H1 (cell line): ENCODE data around the gene MX1. TPM values are rescaled to one million over a fixed set of nuclear protein-coding genes. Genes with fewer than 3 reads are reported as not detected.
A peak's percentile ranks its signal among the peaks of the same experiment; 100 is the strongest.

ENCODE experiments used
- CTCF ChIA-PET: fragments of 300-600 bp; sonication (Branson Sonifier 250); formaldehyde crosslinking; loops from one replicate; lab custom pipeline; 2021; ENCODE audit not compliant: partially characterized antibody; lab: Charles Lee
- POLR2A ChIA-PET: fragments of 300-600 bp; sonication (Branson Sonifier 250); formaldehyde crosslinking; loops from one replicate; lab custom pipeline; 2021; ENCODE audit warnings: inconsistent platforms; ENCODE audit not compliant: partially characterized antibody; lab: Charles Lee
- DNase-seq, 2 experiments: peaks; one replicate each; pipeline versions ENCODE4 v3.0.0 to v3.0.0-alpha.2; 2010 to 2022; ENCODE audit warnings: low spot score in 2 of 2, low read depth in 1 of 2, mixed read lengths in 1 of 2
- FAIRE-seq: peaks from 2 replicates; lab custom pipeline; 2011; peaks lifted over from hg19 to GRCh38; lab: Jason Lieb, UNC
- H2AFZ ChIP-seq: 2 replicates; pipeline ENCODE4 v1.8.1; 2012; ENCODE audit warnings: low read length, inconsistent platforms
- H2AK5ac ChIP-seq: 2 replicates; pipeline ENCODE4 v1.6.1; 2013; ENCODE audit warnings: low read depth, low read length
- H2BK120ac ChIP-seq: replicated peaks from 2 replicates; pipeline ENCODE3; 2013; ENCODE audit warnings: low read depth, low read length, inconsistent platforms
- H2BK12ac ChIP-seq: 2 replicates; pipeline ENCODE4 v1.6.1; 2013; ENCODE audit warnings: low read depth, low read length
- H2BK15ac ChIP-seq: 2 replicates; pipeline ENCODE4 v1.6.1; 2013; ENCODE audit warnings: low read length
- H2BK20ac ChIP-seq: 2 replicates; pipeline ENCODE4 v1.6.1; 2013; ENCODE audit warnings: low read length
- H2BK5ac ChIP-seq: 2 replicates; pipeline ENCODE4 v1.6.1; 2013; ENCODE audit warnings: low read depth, low read length
- H3K14ac ChIP-seq: 2 replicates; pipeline ENCODE4 v1.6.1; 2013; ENCODE audit warnings: inconsistent platforms; ENCODE audit not compliant: insufficient read length
- H3K18ac ChIP-seq: 2 replicates; pipeline ENCODE4 v1.6.1; 2013; ENCODE audit warnings: low read length; ENCODE audit errors: extremely low read depth
- H3K23ac ChIP-seq: 2 replicates; pipeline ENCODE4 v1.6.1; 2013; ENCODE audit warnings: inconsistent platforms; ENCODE audit not compliant: insufficient read length
- H3K23me2 ChIP-seq: 2 replicates; pipeline ENCODE4 v1.6.1; 2013; ENCODE audit warnings: low read depth, low read length
- H3K27ac ChIP-seq: 2 replicates; pipeline ENCODE4 v1.6.1; 2011; ENCODE audit warnings: low read depth, low read length, inconsistent platforms
- H3K27me3 ChIP-seq, 4 experiments: replicated peaks in 1 of 4; 1 replicate in 1 of 4; 2 replicates in 3 of 4; pipeline versions ENCODE4 v1.6.1 to v1.8.1; 2011 to 2013; ENCODE audit warnings: low read length in 3 of 4, mild to moderate bottlenecking in 3 of 4, inconsistent platforms in 2 of 4, mixed read lengths in 2 of 4, moderate library complexity in 1 of 4; ENCODE audit not compliant: control insufficient read depth in 3 of 4, insufficient read depth in 3 of 4; ENCODE audit errors: extremely low read depth in 1 of 4
- H3K36me3 ChIP-seq, 4 experiments: 2 replicates each; pipeline versions ENCODE4 v1.6.1 to v1.8.1; 2011 to 2013; ENCODE audit warnings: mild to moderate bottlenecking in 4 of 4, low read length in 3 of 4, moderate library complexity in 2 of 4, control low read depth in 1 of 4, inconsistent platforms in 1 of 4; ENCODE audit not compliant: insufficient read depth in 4 of 4, control insufficient read depth in 2 of 4
- H3K4ac ChIP-seq: replicated peaks from 2 replicates; pipeline ENCODE3; 2013; ENCODE audit warnings: low read length, low read depth, mixed read lengths, inconsistent platforms; ENCODE audit not compliant: insufficient read length
- H3K4me1 ChIP-seq, 4 experiments: replicated peaks in 1 of 4; 1 replicate in 1 of 4; 2 replicates in 3 of 4; pipeline versions ENCODE4 v1.6.1 to v1.8.1; 2011 to 2013; ENCODE audit warnings: low read length in 3 of 4, inconsistent platforms in 2 of 4, mixed read lengths in 1 of 4; ENCODE audit not compliant: insufficient read depth in 4 of 4, control insufficient read depth in 3 of 4
- H3K4me2 ChIP-seq, 2 experiments: 2 replicates each; pipeline versions ENCODE4 v1.6.1 to v1.8.1; 2011 to 2013; ENCODE audit warnings: low read depth in 2 of 2, low read length in 2 of 2, control low read depth in 1 of 2, inconsistent platforms in 1 of 2, mild to moderate bottlenecking in 1 of 2; ENCODE audit not compliant: insufficient read depth in 1 of 2
- H3K4me3 ChIP-seq, 4 experiments: fragments of 200-600, 300-600 bp in 1 of 4; sonication (generic), shearing (Covaris generic), sonication (Bioruptor Twin) in 1 of 4; 2 replicates each; pipeline versions ENCODE4 v1.5.1 to v1.8.1; 2011 to 2016; ENCODE audit warnings: low read length in 4 of 4, low read depth in 3 of 4, control low read depth in 2 of 4, inconsistent platforms in 2 of 4, mild to moderate bottlenecking in 2 of 4, mixed read lengths in 1 of 4, moderate library complexity in 1 of 4; ENCODE audit not compliant: insufficient read depth in 2 of 4; ENCODE audit errors: extremely low read depth in 1 of 4
- H3K56ac ChIP-seq: replicated peaks from 2 replicates; pipeline ENCODE3; 2013; ENCODE audit warnings: low read depth, mild to moderate bottlenecking, mixed read lengths, low read length, inconsistent platforms; ENCODE audit not compliant: insufficient read length
- H3K79me1 ChIP-seq: 2 replicates; pipeline ENCODE4 v1.6.1; 2013; ENCODE audit warnings: low read depth, low read length, control low read depth
- H3K79me2 ChIP-seq, 2 experiments: 2 replicates each; pipeline versions ENCODE4 v1.6.1 to v1.8.1; 2012 to 2013; ENCODE audit warnings: low read length in 2 of 2, mild to moderate bottlenecking in 2 of 2, inconsistent platforms in 1 of 2; ENCODE audit not compliant: insufficient read depth in 2 of 2, control insufficient read depth in 1 of 2
- H3K9ac ChIP-seq, 4 experiments: replicated peaks in 1 of 4; 1 replicate in 1 of 4; 2 replicates in 3 of 4; pipeline versions ENCODE4 v1.6.1 to v1.8.1; 2011 to 2013; ENCODE audit warnings: low read depth in 3 of 4, low read length in 3 of 4, control low read depth in 2 of 4, mild to moderate bottlenecking in 2 of 4, moderate library complexity in 2 of 4, inconsistent platforms in 1 of 4; ENCODE audit errors: extremely low read depth in 1 of 4
- H3K9me3 ChIP-seq, 2 experiments: 2 replicates each; pipeline versions ENCODE4 v1.6.1 to v1.8.1; 2012 to 2013; ENCODE audit warnings: mild to moderate bottlenecking in 2 of 2, moderate library complexity in 2 of 2, control low read depth in 1 of 2, inconsistent platforms in 1 of 2, low read depth in 1 of 2, low read length in 1 of 2, mixed read lengths in 1 of 2; ENCODE audit not compliant: insufficient read depth in 2 of 2
- H4K20me1 ChIP-seq, 2 experiments: replicated peaks in 1 of 2; 2 replicates each; pipeline versions ENCODE3 to v1.8.1; 2011 to 2013; ENCODE audit warnings: inconsistent platforms in 2 of 2, low read length in 2 of 2, mild to moderate bottlenecking in 1 of 2; ENCODE audit not compliant: insufficient read depth in 2 of 2, control insufficient read depth in 1 of 2
- H4K5ac ChIP-seq: 2 replicates; pipeline ENCODE4 v1.6.1; 2013; ENCODE audit warnings: low read length, low read depth, mixed read lengths, inconsistent platforms; ENCODE audit not compliant: insufficient read length
- H4K8ac ChIP-seq: 2 replicates; pipeline ENCODE4 v1.8.0; 2013; ENCODE audit warnings: mild to moderate bottlenecking, moderate library complexity, low read length, inconsistent platforms; ENCODE audit not compliant: insufficient read depth; ENCODE audit errors: extremely low read depth
- H4K91ac ChIP-seq: replicated peaks from 2 replicates; pipeline ENCODE3; 2013; ENCODE audit warnings: low read length, mixed read lengths, inconsistent platforms; ENCODE audit not compliant: insufficient read length
- HDAC6 ChIP-seq: IDR thresholded peaks from one replicate; pipeline ENCODE4 v1.7.1; 2012; ENCODE audit warnings: low read depth, mild to moderate bottlenecking, inconsistent platforms, low read length, moderate library complexity
- KDM5A ChIP-seq: fragments of 200-600 bp; IDR thresholded peaks from 2 replicates; pipeline ENCODE4 v1.7.1; 2012; ENCODE audit warnings: mild to moderate bottlenecking, low read length, inconsistent platforms, mixed read lengths
- MAFK ChIP-seq: IDR thresholded peaks from 2 replicates; pipeline ENCODE4 v1.6.1; 2012; ENCODE audit warnings: low read depth, mild to moderate bottlenecking, improper control_type of control experiment, low read length
- NANOG ChIP-seq: IDR thresholded peaks from 2 replicates; pipeline ENCODE4 v1.6.1; 2011; ENCODE audit warnings: low read length, low read depth, mild to moderate bottlenecking, inconsistent platforms; ENCODE audit not compliant: insufficient read depth, poor library complexity, severe bottlenecking
- POLR2A ChIP-seq, 2 experiments: IDR thresholded peaks; 1 replicate in 1 of 2; 2 replicates in 1 of 2; pipeline ENCODE4 v1.6.1; 2011; ENCODE audit warnings: low read depth in 2 of 2, low read length in 2 of 2, mild to moderate bottlenecking in 2 of 2; ENCODE audit errors: control extremely low read depth in 1 of 2
- RAD21 ChIP-seq, 2 experiments: IDR thresholded peaks in 1 of 2; conservative IDR thresholded peaks in 1 of 2; 2 replicates each; pipeline ENCODE4 v1.6.1; 2011; ENCODE audit warnings: low read depth in 2 of 2, low read length in 2 of 2, improper control_type of control experiment in 1 of 2, inconsistent platforms in 1 of 2, mild to moderate bottlenecking in 1 of 2, moderate library complexity in 1 of 2
- RBBP5 ChIP-seq: IDR thresholded peaks from 2 replicates; pipeline ENCODE4 v1.7.1; 2012; ENCODE audit warnings: low read depth, mild to moderate bottlenecking, inconsistent platforms, low read length, moderate library complexity, borderline replicate concordance
- TAF1 ChIP-seq: IDR thresholded peaks from 2 replicates; pipeline ENCODE4 v1.6.1; 2011; ENCODE audit warnings: mild to moderate bottlenecking, low read depth, low read length
- YY1 ChIP-seq: IDR thresholded peaks from 2 replicates; pipeline ENCODE4 v1.6.1; 2011; ENCODE audit warnings: low read depth, mild to moderate bottlenecking, low read length
- WGBS, 2 experiments: shearing (Covaris generic) in 1 of 2; methylation state at CpG; one replicate each; pipeline versions ENCODE4 v1.1.6 to v1.1.7; 2013 to 2015; ENCODE audit warnings: low lambda C conversion rate in 2 of 2, mixed read lengths in 2 of 2, inconsistent platforms in 1 of 2, low coverage in 1 of 2, missing lambda C conversion rate in 1 of 2; ENCODE audit not compliant: insufficient replicate concordance in 2 of 2, insufficient coverage in 1 of 2, insufficient read length in 1 of 2; ENCODE audit errors: extremely low coverage in 1 of 2, missing lambda C conversion rate in 1 of 2; 5-methylcytosine and 5-hydroxymethylcytosine counted together
- polyA plus RNA-seq, 7 experiments: library from polyadenylated mRNA; depleted of rRNA in 3 of 7; stranded (reverse) in 5 of 7; unstranded in 2 of 7; fragments of >200 nt in 5 of 7; fragments of 200-250 nt in 2 of 7; gene quantifications; 1 replicate in 5 of 7; 2 replicates in 1 of 7; 4 replicates in 1 of 7; pipeline versions ENCODE4 v1.2.1 to v1.2.3, GENCODE V29; 2011 to 2013; ENCODE audit warnings: missing spikeins in 2 of 7, mixed read lengths in 2 of 7
- total RNA-seq: library from RNA; stranded (reverse); fragmentation: NEBNext Ultra II Directional; extraction: Animal tissue kit (Norgen Biotek cat#: 25700); gene quantifications from 2 replicates; pipeline ENCODE4 v1.2.1, GENCODE V29; 2021
- TF ChIP-seq, protein P1 (sequence below), 3 experiments: IDR thresholded peaks; 1 replicate in 2 of 3; 2 replicates in 1 of 3; pipeline versions ENCODE4 v1.5.1 to v1.6.1; 2011; ENCODE audit warnings: low read length in 3 of 3, mild to moderate bottlenecking in 3 of 3, inconsistent platforms in 2 of 3, low read depth in 1 of 3, moderate library complexity in 1 of 3; ENCODE audit not compliant: insufficient read depth in 1 of 3; ENCODE audit errors: control extremely low read depth in 1 of 3

MX1 gene
- total and polyA plus RNA-seq, 2 of the 8 experiments (the other 6 are each of a cell fraction or from before 2014, with no cell fraction given) = 3.8 to 5.7 TPM

DNA sequence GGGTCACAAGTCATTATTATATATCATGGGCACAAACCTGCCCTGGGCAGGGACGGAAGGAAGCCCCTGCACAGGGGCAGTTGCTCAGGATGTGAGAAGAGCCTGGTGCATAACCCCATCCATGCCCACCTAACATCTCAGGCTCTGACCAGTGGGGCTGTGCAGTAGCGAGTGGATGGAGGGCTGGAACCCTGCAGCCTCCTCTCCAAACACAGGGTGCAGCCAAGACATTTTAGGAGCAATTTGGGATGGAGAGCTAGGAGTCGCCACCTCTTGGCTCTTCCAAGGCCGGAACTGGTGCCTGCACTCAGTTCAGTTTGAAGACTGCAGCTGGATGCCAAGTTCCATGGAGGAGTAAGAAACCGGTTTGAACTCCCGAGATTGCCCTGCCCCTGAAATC is 2.8 kb downstream of the MX1 start:
- DNase-seq (peak in 1 of 2 experiments; percentile 27), FAIRE-seq (no peak)
- H2AK5ac ChIP-seq = no peak overlapping the region
- H4K20me1 ChIP-seq = no peaks in the 10 kb centered on the region
- H2BK15ac ChIP-seq = no peak overlapping the region
- CTCF ChIA-PET = interaction anchor here (1.6 kb wide), 1 partner anchor 58 kb away, joined by 4 read pairs; no protein-coding TSS in a partner anchor
- no peak overlapping the region for H2BK20ac ChIP-seq
- WGBS, 2 experiments = 92% methylated on average over 6 of the region's 6 CpGs; no CpG with 5 or more reads in 1 of the 2 experiments
- no peak overlapping the region for H2BK12ac ChIP-seq
- no peak overlapping the region for H4K8ac ChIP-seq
- no peak overlapping the region for H2AFZ ChIP-seq
- no peak overlapping the region for H3K14ac ChIP-seq
- H3K4ac ChIP-seq = no peak overlapping the region
- POLR2A ChIA-PET = no interaction called here
- H3K4me3 ChIP-seq = no peak overlapping the region
- no peak overlapping the region for H3K4me2 ChIP-seq
- H3K27ac ChIP-seq = no peak overlapping the region
- H4K91ac ChIP-seq = no peak overlapping the region
- H3K79me2 ChIP-seq = no peaks in the 10 kb centered on the region
- H3K27me3 ChIP-seq = peaks cover 5 to 33% (median 24%) of the 10 kb centered on the region in 4 experiments
- H4K5ac ChIP-seq = no peak overlapping the region
- no peaks in the 10 kb centered on the region for H3K79me1 ChIP-seq
- H3K4me1 ChIP-seq = 0 out of 7 replicates have a peak, but pooled peaks cover 0 to 3% (median 1%) of the 10 kb centered on the region in 4 experiments
- H3K18ac ChIP-seq = no peak overlapping the region
- H3K9me3 ChIP-seq = no peaks in the 10 kb centered on the region
- H3K23me2 ChIP-seq = peaks cover 6% of the 10 kb centered on the region; the same call in 1 of the 2 replicates
- no peaks in the 10 kb centered on the region for H3K36me3 ChIP-seq
- no peak overlapping the region for H3K23ac ChIP-seq
- no peak overlapping the region for H3K9ac ChIP-seq
- H3K56ac ChIP-seq = no peak overlapping the region
- no peak overlapping the region for H2BK5ac ChIP-seq
- no peak for TF ChIP-seq RAD21 (IDR thresholded peaks at IDR 0.05 in 1 of 2, conservative IDR thresholded peaks at IDR 0.05 in 1 of 2; ENCODE audit: low read depth in 2 of 2, low read length in 2 of 2)
- TF ChIP-seq HDAC6 = no peak
- no peak for TF ChIP-seq POLR2A (IDR thresholded peaks at IDR 0.05; ENCODE audit: control extremely low read depth in 1 of 2, low read depth in 2 of 2, low read length in 2 of 2)
- TF ChIP-seq NANOG = no peak
- no peak for TF ChIP-seq MAFK
- TF ChIP-seq YY1 = no peak
- no peak for TF ChIP-seq KDM5A
- TF ChIP-seq RBBP5 = no peak
- TF ChIP-seq, protein P1, sequence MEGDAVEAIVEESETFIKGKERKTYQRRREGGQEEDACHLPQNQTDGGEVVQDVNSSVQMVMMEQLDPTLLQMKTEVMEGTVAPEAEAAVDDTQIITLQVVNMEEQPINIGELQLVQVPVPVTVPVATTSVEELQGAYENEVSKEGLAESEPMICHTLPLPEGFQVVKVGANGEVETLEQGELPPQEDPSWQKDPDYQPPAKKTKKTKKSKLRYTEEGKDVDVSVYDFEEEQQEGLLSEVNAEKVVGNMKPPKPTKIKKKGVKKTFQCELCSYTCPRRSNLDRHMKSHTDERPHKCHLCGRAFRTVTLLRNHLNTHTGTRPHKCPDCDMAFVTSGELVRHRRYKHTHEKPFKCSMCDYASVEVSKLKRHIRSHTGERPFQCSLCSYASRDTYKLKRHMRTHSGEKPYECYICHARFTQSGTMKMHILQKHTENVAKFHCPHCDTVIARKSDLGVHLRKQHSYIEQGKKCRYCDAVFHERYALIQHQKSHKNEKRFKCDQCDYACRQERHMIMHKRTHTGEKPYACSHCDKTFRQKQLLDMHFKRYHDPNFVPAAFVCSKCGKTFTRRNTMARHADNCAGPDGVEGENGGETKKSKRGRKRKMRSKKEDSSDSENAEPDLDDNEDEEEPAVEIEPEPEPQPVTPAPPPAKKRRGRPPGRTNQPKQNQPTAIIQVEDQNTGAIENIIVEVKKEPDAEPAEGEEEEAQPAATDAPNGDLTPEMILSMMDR (IDR thresholded peaks at IDR 0.05; ENCODE audit: control extremely low read depth in 1 of 3, insufficient read depth in 1 of 3, low read depth in 1 of 3, low read length in 3 of 3) = no peak
- no peak for TF ChIP-seq TAF1
- H2BK120ac ChIP-seq = no peak overlapping the region
